ENCODE data around the gene DHH. TPM values are rescaled to one million over a fixed set of nuclear protein-coding genes. Genes with fewer than 3 reads are reported as not detected.

Gene DHH
- total and polyA plus RNA-seq, 9 of the 15 experiments (the other 6 are each of a cell fraction or from before 2014, with no cell fraction given): 0.07 to 2.6 (median 0.54) TPM

DNA sequence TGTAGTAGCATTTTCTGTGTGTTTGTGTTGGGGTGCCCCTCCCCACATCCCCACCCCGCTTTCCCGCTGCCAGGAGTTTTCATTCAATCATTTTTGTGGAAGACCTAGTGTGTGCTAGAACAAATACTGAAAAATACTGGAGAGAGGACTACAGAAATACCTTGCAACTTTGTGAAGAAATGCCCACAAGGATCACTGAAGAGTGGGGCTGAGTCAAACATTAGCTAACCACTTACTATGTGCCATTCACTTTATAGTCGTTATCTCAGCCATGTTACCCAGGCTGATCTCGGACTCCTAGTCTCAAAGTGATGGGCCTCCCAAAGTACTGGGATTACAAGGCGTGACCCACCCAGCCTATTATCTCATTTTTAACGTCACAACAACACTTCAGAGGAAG lies 16.6 kb upstream of the DHH start (continued):
- TF ChIP-seq, protein P1, sequence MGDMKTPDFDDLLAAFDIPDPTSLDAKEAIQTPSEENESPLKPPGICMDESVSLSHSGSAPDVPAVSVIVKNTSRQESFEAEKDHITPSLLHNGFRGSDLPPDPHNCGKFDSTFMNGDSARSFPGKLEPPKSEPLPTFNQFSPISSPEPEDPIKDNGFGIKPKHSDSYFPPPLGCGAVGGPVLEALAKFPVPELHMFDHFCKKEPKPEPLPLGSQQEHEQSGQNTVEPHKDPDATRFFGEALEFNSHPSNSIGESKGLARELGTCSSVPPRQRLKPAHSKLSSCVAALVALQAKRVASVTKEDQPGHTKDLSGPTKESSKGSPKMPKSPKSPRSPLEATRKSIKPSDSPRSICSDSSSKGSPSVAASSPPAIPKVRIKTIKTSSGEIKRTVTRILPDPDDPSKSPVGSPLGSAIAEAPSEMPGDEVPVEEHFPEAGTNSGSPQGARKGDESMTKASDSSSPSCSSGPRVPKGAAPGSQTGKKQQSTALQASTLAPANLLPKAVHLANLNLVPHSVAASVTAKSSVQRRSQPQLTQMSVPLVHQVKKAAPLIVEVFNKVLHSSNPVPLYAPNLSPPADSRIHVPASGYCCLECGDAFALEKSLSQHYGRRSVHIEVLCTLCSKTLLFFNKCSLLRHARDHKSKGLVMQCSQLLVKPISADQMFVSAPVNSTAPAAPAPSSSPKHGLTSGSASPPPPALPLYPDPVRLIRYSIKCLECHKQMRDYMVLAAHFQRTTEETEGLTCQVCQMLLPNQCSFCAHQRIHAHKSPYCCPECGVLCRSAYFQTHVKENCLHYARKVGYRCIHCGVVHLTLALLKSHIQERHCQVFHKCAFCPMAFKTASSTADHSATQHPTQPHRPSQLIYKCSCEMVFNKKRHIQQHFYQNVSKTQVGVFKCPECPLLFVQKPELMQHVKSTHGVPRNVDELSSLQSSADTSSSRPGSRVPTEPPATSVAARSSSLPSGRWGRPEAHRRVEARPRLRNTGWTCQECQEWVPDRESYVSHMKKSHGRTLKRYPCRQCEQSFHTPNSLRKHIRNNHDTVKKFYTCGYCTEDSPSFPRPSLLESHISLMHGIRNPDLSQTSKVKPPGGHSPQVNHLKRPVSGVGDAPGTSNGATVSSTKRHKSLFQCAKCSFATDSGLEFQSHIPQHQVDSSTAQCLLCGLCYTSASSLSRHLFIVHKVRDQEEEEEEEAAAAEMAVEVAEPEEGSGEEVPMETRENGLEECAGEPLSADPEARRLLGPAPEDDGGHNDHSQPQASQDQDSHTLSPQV (IDR thresholded peaks at IDR 0.05): peak; percentile 42
- TF ChIP-seq ZNF24 (IDR thresholded peaks at IDR 0.05) (0 out of 2 replicates have a peak, but pooled peaks have one; percentile 11), ZKSCAN1 (IDR thresholded peaks at IDR 0.05; ENCODE audit: low read depth, low read length) (peak; percentile 57; the same call in 1 of the 2 replicates), MEF2A (IDR thresholded peaks at IDR 0.05; ENCODE audit: control insufficient read depth, low read depth, low read length) (no peak), ZNF316 (IDR thresholded peaks at IDR 0.05) (no peak)
- TF ChIP-seq, protein P2, sequence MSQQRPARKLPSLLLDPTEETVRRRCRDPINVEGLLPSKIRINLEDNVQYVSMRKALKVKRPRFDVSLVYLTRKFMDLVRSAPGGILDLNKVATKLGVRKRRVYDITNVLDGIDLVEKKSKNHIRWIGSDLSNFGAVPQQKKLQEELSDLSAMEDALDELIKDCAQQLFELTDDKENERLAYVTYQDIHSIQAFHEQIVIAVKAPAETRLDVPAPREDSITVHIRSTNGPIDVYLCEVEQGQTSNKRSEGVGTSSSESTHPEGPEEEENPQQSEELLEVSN (IDR thresholded peaks at IDR 0.05; ENCODE audit: borderline replicate concordance in 1 of 2, extremely low read depth in 1 of 2, insufficient read depth in 1 of 2, insufficient read length in 1 of 2, low read depth in 1 of 2, low read length in 1 of 2, poor library complexity in 1 of 2, severe bottlenecking in 1 of 2): peak in 1 of 2 experiments; percentile 1
- TF ChIP-seq, protein P3, sequence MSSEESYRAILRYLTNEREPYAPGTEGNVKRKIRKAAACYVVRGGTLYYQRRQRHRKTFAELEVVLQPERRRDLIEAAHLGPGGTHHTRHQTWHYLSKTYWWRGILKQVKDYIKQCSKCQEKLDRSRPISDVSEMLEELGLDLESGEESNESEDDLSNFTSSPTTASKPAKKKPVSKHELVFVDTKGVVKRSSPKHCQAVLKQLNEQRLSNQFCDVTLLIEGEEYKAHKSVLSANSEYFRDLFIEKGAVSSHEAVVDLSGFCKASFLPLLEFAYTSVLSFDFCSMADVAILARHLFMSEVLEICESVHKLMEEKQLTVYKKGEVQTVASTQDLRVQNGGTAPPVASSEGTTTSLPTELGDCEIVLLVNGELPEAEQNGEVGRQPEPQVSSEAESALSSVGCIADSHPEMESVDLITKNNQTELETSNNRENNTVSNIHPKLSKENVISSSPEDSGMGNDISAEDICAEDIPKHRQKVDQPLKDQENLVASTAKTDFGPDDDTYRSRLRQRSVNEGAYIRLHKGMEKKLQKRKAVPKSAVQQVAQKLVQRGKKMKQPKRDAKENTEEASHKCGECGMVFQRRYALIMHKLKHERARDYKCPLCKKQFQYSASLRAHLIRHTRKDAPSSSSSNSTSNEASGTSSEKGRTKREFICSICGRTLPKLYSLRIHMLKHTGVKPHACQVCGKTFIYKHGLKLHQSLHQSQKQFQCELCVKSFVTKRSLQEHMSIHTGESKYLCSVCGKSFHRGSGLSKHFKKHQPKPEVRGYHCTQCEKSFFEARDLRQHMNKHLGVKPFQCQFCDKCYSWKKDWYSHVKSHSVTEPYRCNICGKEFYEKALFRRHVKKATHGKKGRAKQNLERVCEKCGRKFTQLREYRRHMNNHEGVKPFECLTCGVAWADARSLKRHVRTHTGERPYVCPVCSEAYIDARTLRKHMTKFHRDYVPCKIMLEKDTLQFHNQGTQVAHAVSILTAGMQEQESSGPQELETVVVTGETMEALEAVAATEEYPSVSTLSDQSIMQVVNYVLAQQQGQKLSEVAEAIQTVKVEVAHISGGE (CRISPR knock-in tag; IDR thresholded peaks at IDR 0.05): peak in 1 of 3 experiments; percentile 48; a peak in 1 of 6 replicates
